Activated naive CD4-positive, alpha-beta T cell treated with anti-CD3 and anti-CD28 coated beads, Interleukin-2, amount 10 ng/mL, durations not matched to agents 7 days and 5 days (primary cell): ENCODE data around the gene EIF3D.
A peak's percentile ranks its signal among the peaks of the same experiment; 100 is the strongest.

Source experiments
- CTCF ChIA-PET: fragments of 350-600 bp; sonication (Branson Sonifier 250); formaldehyde crosslinking; loops from one replicate; lab custom pipeline; 2021; ENCODE audit warnings: antibody characterized with exemption; lab: Charles Lee
- DNase-seq: peaks from one replicate; pipeline ENCODE4 v3.0.0-alpha.2; 2020
- H3K27ac Mint-ChIP-seq: one replicate; pipeline ENCODE4 v1.8.0; 2021; ENCODE audit warnings: mild to moderate bottlenecking, moderate library complexity, mixed read lengths
- H3K27me3 Mint-ChIP-seq: one replicate; pipeline ENCODE4 v1.8.0; 2021; ENCODE audit warnings: mild to moderate bottlenecking, mixed read lengths
- H3K36me3 Mint-ChIP-seq: one replicate; pipeline ENCODE4 v1.8.0; 2021; ENCODE audit warnings: mixed read lengths
- H3K4me1 Mint-ChIP-seq: one replicate; pipeline ENCODE4 v1.8.0; 2021; ENCODE audit warnings: mixed read lengths
- H3K4me3 Mint-ChIP-seq: one replicate; pipeline ENCODE4 v1.8.0; 2021; ENCODE audit warnings: mild to moderate bottlenecking, moderate library complexity, mixed read lengths
- H3K9me3 Mint-ChIP-seq: one replicate; pipeline ENCODE4 v1.8.0; 2021; ENCODE audit warnings: mixed read lengths

The EIF3D gene

GRCh38 chr22:36563001-36563400 lies 34.0 kb upstream of the EIF3D start:
- no peaks in the 10 kb centered on the region for H3K9me3 Mint-ChIP-seq
- no peaks in the 10 kb centered on the region for H3K4me1 Mint-ChIP-seq
- no peak overlapping the region for H3K27ac Mint-ChIP-seq
- peaks cover 90% of the 10 kb centered on the region for H3K27me3 Mint-ChIP-seq
- CTCF ChIA-PET: no interaction called here
- H3K36me3 Mint-ChIP-seq: no peaks in the 10 kb centered on the region
- no peak overlapping the region for H3K4me3 Mint-ChIP-seq
- no peak for DNase-seq

GRCh38 chr22:36562261-36562835 lies 33.4 kb upstream of the EIF3D start:
- peaks cover 85% of the 10 kb centered on the region for H3K27me3 Mint-ChIP-seq
- DNase-seq: no peak
- H3K27ac Mint-ChIP-seq: no peak overlapping the region
- H3K36me3 Mint-ChIP-seq: no peaks in the 10 kb centered on the region
- H3K9me3 Mint-ChIP-seq: no peaks in the 10 kb centered on the region
- H3K4me1 Mint-ChIP-seq: no peaks in the 10 kb centered on the region
- H3K4me3 Mint-ChIP-seq: no peak overlapping the region
- CTCF ChIA-PET: no interaction called here

- H3K4me3 Mint-ChIP-seq: no peak overlapping the region
- no peaks in the 10 kb centered on the region for H3K9me3 Mint-ChIP-seq
- no peak overlapping the region for H3K27ac Mint-ChIP-seq
- DNase-seq: no peak
- CTCF ChIA-PET: interaction anchor here (1.3 kb wide), 1 partner anchor 10 kb away, joined by 3 read pairs; no protein-coding TSS in a partner anchor
- H3K36me3 Mint-ChIP-seq: no peaks in the 10 kb centered on the region
- H3K27me3 Mint-ChIP-seq: peaks cover 84% of the 10 kb centered on the region
- H3K4me1 Mint-ChIP-seq: no peaks in the 10 kb centered on the region
These were observed 32.4 kb upstream of the EIF3D start for GRCh38 chr22:36561291-36561811.

- H3K27ac Mint-ChIP-seq: no peak overlapping the region
- no peak for DNase-seq
- no peaks in the 10 kb centered on the region for H3K9me3 Mint-ChIP-seq
- no peaks in the 10 kb centered on the region for H3K36me3 Mint-ChIP-seq
- CTCF ChIA-PET: no interaction called here
- H3K4me1 Mint-ChIP-seq: no peaks in the 10 kb centered on the region
- no peak overlapping the region for H3K4me3 Mint-ChIP-seq
- H3K27me3 Mint-ChIP-seq: peaks cover 75% of the 10 kb centered on the region
These were observed 31.0 kb upstream of the EIF3D start for GRCh38 chr22:36560001-36560400.

GRCh38 chr22:36554098-36554497 lies 25.1 kb upstream of the EIF3D start:
- no peaks in the 10 kb centered on the region for H3K36me3 Mint-ChIP-seq
- no peak overlapping the region for H3K27ac Mint-ChIP-seq
- no peaks in the 10 kb centered on the region for H3K9me3 Mint-ChIP-seq
- H3K4me3 Mint-ChIP-seq: no peak overlapping the region
- H3K4me1 Mint-ChIP-seq: peaks cover 8% of the 10 kb centered on the region
- H3K27me3 Mint-ChIP-seq: peaks cover 70% of the 10 kb centered on the region
- CTCF ChIA-PET: no interaction called here
- DNase-seq: no peak

GRCh38 chr22:36552289-36552688 lies 23.3 kb upstream of the EIF3D start:
- CTCF ChIA-PET: interaction anchor here (1.2 to 1.8 kb wide), 3 partner anchors 9 to 304 kb away, joined by 3 to 5 read pairs (median 3); no protein-coding TSS in a partner anchor
- H3K27ac Mint-ChIP-seq: no peak overlapping the region
- no peak overlapping the region for H3K4me3 Mint-ChIP-seq

GRCh38 chr22:36550701-36551495 lies 21.9 kb upstream of the EIF3D start:
- CTCF ChIA-PET: interaction anchor here (1.0 to 1.8 kb wide), 3 partner anchors 10 to 305 kb away, joined by 3 to 5 read pairs (median 4); no protein-coding TSS in a partner anchor
- no peak overlapping the region for H3K27ac Mint-ChIP-seq
- H3K4me3 Mint-ChIP-seq: no peak overlapping the region
- peaks cover 18% of the 10 kb centered on the region for H3K4me1 Mint-ChIP-seq
- H3K36me3 Mint-ChIP-seq: no peaks in the 10 kb centered on the region
- H3K9me3 Mint-ChIP-seq: no peaks in the 10 kb centered on the region
- no peak for DNase-seq
- peaks cover 73% of the 10 kb centered on the region for H3K27me3 Mint-ChIP-seq

More at GRCh38 chr22:36552289-36552688, 23.3 kb upstream of the EIF3D start:
- peaks cover 68% of the 10 kb centered on the region for H3K27me3 Mint-ChIP-seq
- peaks cover 14% of the 10 kb centered on the region for H3K4me1 Mint-ChIP-seq
- H3K9me3 Mint-ChIP-seq: no peaks in the 10 kb centered on the region
- DNase-seq: no peak
- no peaks in the 10 kb centered on the region for H3K36me3 Mint-ChIP-seq

- peaks cover 71% of the 10 kb centered on the region for H3K27me3 Mint-ChIP-seq
These were observed 20.1 kb upstream of the EIF3D start for GRCh38 chr22:36549033-36549432.

GRCh38 chr22:36548606-36549005 lies 19.6 kb upstream of the EIF3D start:
- no peak for DNase-seq
- Mint-ChIP-seq H3K27me3 (peaks cover 68% of the 10 kb centered on the region), H3K36me3 (no peaks in the 10 kb centered on the region), H3K27ac (no peak overlapping the region), H3K4me1 (peaks cover 37% of the 10 kb centered on the region), H3K9me3 (no peaks in the 10 kb centered on the region), H3K4me3 (no peak overlapping the region)
- CTCF ChIA-PET: no interaction called here

More at GRCh38 chr22:36549033-36549432, 20.1 kb upstream of the EIF3D start:
- CTCF ChIA-PET: interaction anchor here (1.2 kb wide), 1 partner anchor 9 kb away, joined by 6 read pairs; no protein-coding TSS in a partner anchor
- H3K36me3 Mint-ChIP-seq: no peaks in the 10 kb centered on the region
- no peak for DNase-seq
- no peak overlapping the region for H3K27ac Mint-ChIP-seq
- no peak overlapping the region for H3K4me3 Mint-ChIP-seq
- H3K4me1 Mint-ChIP-seq: peaks cover 33% of the 10 kb centered on the region
- no peaks in the 10 kb centered on the region for H3K9me3 Mint-ChIP-seq

- peaks cover 58% of the 10 kb centered on the region for H3K27me3 Mint-ChIP-seq
- H3K9me3 Mint-ChIP-seq: no peaks in the 10 kb centered on the region
- CTCF ChIA-PET: interaction anchor here (0.7 to 1.9 kb wide), 11 partner anchors 22 to 431 kb away, joined by 3 to 12 read pairs (median 4); partner anchors contain the start of genes IFT27 and NCF4
- H3K36me3 Mint-ChIP-seq: no peaks in the 10 kb centered on the region
- H3K4me3 Mint-ChIP-seq: no peak overlapping the region
- no peak overlapping the region for H3K27ac Mint-ChIP-seq
- peaks cover 41% of the 10 kb centered on the region for H3K4me1 Mint-ChIP-seq
- DNase-seq: no peak
These were observed 18.0 kb upstream of the EIF3D start for GRCh38 chr22:36546932-36547331.

- Mint-ChIP-seq H3K36me3 (no peaks in the 10 kb centered on the region), H3K4me3 (no peak overlapping the region), H3K27me3 (peaks cover 51% of the 10 kb centered on the region), H3K27ac (no peak overlapping the region), H3K4me1 (peaks cover 47% of the 10 kb centered on the region), H3K9me3 (no peaks in the 10 kb centered on the region)
- CTCF ChIA-PET: interaction anchor here (1.0 to 1.9 kb wide), 9 partner anchors 23 to 432 kb away, joined by 3 to 12 read pairs (median 4); partner anchors contain the start of genes IFT27 and NCF4
- peak; percentile 58 for DNase-seq
These were observed 17.3 kb upstream of the EIF3D start for GRCh38 chr22:36546092-36546804.

- H3K36me3 Mint-ChIP-seq: no peaks in the 10 kb centered on the region
- CTCF ChIA-PET: interaction anchor here (1.0 to 1.4 kb wide), 3 partner anchors 22 to 472 kb away, joined by 3 read pairs; no protein-coding TSS in a partner anchor
- H3K27ac Mint-ChIP-seq: no peak overlapping the region
- DNase-seq: no peak
- H3K9me3 Mint-ChIP-seq: no peaks in the 10 kb centered on the region
- peaks cover 32% of the 10 kb centered on the region for H3K27me3 Mint-ChIP-seq
- H3K4me1 Mint-ChIP-seq: peaks cover 46% of the 10 kb centered on the region
- no peak overlapping the region for H3K4me3 Mint-ChIP-seq
These were observed 15.2 kb upstream of the EIF3D start for GRCh38 chr22:36544107-36544620.

- DNase-seq: peak; percentile 54
- CTCF ChIA-PET: interaction anchor here (0.7 kb wide), 1 partner anchor 216 kb away, joined by 3 read pairs; no protein-coding TSS in a partner anchor
- peak overlapping the region; percentile 10 for H3K4me3 Mint-ChIP-seq
- H3K9me3 Mint-ChIP-seq: no peaks in the 10 kb centered on the region
- peaks cover 28% of the 10 kb centered on the region for H3K27me3 Mint-ChIP-seq
- peaks cover 39% of the 10 kb centered on the region for H3K4me1 Mint-ChIP-seq
- no peaks in the 10 kb centered on the region for H3K36me3 Mint-ChIP-seq
- H3K27ac Mint-ChIP-seq: peak overlapping the region; percentile 84
These were observed 13.0 kb upstream of the EIF3D start for GRCh38 chr22:36541831-36542411.
